Right kidney (tissue), 1 donor: Measurements from ENCODE around the gene STX12.
"Not testable (repeated sequence)": the region's sequence is repeated elsewhere in the genome, so short reads cannot be mapped to it uniquely, and the experiment has no call there.

Source experiments
- DNase-seq: peaks from one replicate; pipeline ENCODE4 v3.0.0-alpha.2; 2016

Gene STX12

DNA sequence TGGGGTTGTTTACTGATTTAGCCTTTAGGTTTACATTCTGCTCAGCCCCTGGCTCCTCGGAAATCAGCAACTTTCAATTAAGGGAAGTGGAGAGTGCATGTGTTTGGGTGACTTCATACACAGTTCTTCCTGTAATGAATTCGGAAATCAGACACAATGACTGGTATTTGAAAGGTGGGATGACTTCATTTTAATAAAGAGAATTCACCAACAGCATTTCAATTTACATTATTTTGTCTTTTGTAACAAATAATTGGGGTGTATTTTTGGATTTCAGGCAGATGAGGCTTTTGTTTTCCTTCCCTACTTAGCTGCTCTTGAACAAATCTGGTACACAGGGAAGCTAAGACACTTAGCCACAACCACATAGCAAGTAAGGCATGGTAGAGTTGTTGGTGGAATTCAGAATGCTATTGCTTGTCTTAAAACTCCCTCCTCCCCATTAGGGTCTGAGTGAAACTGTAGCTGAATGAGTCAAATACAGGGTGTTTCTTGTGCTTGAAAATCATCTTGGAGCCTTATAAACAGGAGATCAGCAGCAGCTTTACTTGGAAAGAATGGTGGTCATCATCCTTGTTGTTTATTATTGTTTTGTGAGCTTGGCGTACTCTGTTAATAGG lies 917 bp downstream of the STX12 start:
- DNase-seq: no peak

DNA sequence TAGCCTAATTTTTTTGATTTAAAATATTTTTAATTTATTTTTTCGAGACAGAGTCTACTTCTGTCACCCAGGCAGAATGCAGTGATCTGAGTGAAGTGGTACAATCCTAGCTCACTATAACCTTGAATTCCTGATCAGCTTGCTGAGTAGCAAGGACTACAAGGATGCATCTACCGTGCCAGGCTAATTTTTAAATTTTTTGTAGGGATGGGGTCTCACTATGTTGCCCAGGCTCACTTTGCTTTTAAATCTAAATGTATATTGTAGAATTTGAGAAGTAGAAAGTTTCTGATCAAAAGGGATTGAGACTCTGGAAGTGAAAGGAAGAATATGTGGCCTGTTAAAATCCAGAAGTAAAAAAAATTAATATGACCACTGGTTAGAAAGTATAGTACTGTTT lies 1.6 kb downstream of the STX12 start:
- DNase-seq: no peak

DNA sequence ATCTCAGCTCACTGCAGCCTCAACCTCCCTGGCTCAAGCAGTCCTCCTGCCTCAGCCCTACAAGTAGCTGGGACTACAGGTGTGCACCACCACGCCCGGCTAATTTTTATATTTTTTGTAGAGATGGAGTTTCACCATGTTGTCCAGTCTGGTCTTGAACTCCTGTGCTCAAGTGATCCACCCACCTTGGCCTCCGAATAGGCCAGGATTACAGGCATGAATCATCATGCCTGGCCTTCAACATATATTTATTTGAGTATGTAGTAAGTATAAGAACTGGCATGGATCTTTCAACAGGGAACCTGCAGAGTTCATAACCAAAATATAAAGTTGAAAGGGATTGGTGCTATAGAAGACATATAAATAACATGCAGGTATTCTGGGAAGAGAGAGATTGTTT lies 2.3 kb downstream of the STX12 start:
- DNase-seq: not testable (repeated sequence)

DNA sequence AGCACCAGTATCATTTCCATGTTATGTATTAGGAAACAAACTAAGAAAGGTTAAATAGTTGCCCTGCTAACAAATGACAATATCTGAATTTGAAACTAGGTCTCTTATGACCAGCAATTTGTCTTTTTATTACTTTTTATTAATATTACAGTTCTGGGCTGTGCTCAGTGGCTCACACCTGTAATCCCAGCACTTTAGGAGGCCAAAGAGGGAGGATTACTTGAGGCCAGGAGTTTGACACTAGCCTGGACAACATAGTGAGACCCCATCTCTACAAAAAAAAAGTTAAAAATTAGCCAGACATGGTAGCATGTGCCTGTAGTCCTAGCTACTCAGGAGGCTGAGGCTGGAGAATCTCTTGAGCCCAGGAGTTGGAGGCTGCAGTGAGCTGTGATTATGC lies 3.3 kb downstream of the STX12 start:
- DNase-seq: not testable (repeated sequence)

GRCh38 chr1:27778056-27778455 lies 5.0 kb downstream of the STX12 start:
- DNase-seq: no peak

DNA sequence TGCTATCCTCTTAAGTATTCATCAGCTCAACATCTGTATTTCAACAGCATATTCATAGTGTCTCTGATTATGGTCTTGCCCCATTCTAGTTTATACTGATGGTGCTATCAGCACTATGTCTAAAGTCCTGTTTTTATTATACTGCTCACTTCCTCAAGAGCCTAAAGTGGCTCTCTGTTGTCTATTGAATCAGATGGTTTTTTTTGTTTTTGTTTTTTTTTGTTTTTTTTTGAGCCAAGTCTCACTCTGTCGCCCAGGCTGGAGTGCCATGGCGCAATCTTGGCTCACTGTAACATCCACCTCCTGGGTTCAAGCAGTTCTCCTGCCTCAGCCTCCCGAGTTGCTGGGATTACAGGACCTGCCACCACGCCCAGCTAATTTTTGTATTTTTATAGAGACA lies 6.1 kb downstream of the STX12 start:
- no peak for DNase-seq

- DNase-seq: no peak
Observed at GRCh38 chr1:27782950-27783349, 9.9 kb downstream of the STX12 start.

DNA sequence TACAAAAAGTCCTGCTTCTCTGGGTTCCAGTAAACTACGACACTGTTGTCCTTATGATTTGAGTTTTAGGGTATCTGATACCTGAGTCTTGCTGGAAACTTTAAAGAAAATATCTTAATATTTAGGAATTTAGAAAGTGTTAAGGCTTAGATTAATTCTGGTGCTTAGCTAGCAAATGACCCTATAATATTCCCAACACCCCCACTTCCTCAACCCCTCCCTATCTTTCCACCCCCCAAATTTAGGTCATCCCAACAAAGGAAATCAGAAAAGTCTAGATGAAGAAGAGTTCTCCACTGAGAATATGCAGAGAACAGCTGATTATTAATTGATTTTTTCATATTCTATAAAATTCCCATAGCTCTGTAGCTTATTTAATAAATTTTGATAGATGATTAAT lies 11.7 kb downstream of the STX12 start:
- DNase-seq: no peak

DNA sequence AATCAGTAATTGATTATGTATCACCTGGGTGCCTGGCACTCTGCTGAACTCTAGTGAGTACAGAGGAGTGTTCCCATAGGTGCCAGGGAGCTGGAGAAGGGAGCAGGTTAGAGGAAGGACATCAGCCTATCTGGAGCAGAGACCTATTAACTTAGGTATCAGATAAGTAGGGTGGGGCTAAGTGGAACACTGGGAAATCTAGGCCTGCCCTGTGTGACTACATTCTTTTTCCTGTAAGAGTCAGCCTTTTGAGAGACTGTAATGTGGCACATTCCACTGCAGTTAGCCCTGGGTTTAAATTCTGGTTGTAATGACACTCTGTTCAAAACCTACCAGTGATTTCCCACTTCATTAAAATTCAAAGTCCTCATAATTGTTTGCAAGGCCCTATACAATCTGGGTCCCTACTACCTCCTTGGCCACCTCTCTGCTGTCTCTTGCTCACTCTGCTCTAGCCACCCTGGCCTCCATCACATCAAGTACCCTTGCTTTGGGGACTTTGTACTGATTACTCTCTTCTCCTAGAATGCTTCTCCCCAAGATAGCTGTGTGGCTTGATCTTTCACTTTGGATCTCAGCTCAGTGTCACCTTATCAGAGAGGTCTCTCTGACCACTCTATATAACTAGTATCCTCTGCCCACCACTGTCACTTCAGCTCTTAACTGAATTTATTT lies 12.9 kb downstream of the STX12 start:
- DNase-seq: no peak

DNA sequence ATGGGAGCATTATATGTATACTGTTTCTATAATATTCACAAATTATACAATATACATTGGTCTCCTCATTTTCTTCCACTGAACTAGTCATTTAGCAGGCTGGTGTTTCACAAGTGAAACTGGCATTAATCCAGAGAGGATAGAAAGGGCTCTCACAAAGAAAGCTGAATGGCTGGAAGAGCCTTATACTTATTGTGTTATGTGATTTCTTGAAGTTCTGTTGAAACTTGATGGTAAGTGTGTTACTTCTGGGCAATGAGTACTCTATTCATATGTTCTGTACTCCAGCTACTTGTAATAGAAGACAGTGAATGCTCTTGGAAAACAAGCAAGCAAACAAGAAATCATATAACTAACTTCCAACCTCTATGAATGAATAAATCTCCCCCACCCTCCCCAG lies 14.9 kb downstream of the STX12 start:
- DNase-seq: no peak

- no peak for DNase-seq
Observed at GRCh38 chr1:27789540-27790041, 16.6 kb downstream of the STX12 start.

GRCh38 chr1:27790270-27790669 lies 17.3 kb downstream of the STX12 start:
- not testable (repeated sequence) for DNase-seq

DNA sequence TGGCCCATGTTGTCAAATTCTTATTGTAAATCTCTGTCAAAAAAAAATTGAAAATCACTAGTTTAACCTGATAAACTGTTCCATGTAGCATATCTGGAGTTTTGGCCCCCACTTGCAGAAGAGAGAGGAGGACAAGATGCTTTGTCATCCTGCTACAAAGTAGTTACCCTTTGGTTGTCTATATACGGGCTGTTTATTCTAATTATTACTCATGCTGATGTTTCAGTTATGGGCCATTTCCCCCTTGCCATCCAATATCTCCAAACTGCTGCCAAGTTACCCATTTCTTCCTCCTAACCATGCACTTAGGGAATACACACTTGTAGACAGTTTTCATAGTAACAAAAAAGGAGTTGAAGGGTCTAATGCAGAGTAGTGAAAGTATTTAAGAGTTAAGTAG lies 22.6 kb downstream of the STX12 start:
- no peak for DNase-seq

DNA sequence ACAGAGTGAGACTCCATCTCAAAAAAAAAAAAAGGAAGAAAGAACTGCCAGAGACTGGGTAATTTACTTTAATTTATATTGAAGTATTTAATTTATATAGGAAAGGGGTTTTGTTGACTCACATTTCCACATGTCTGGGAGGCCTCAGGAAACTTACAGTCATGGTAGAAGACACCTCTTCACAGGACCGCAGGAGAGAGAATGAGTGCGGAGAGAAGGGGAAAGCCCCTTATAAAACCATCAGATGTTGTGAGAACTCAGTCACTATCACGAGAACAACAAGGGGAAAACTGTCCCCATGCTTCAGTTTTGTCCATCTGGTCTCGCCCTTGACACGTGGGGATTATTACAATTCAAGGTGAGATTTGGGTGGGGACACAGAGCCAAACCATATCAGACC lies 31.8 kb downstream of the STX12 start:
- DNase-seq: no peak

DNA sequence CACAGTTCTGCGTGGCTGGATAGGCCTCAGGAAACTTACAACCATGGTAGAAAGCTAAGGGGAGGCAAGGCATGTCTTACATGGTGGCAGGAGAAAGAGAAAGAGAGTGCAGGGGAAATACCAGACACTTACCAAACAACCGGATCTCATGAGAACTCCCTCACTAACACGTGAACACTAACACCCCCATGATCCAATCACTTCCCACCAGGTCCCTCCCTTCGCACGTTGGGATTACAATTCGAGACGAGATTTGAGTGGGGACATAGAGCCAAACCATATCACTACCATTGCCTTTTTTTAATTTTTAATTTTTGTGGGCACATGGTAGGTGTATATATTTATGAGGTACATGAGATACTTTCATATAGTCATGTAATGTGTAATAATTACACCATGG lies 33.7 kb downstream of the STX12 start:
- no peak for DNase-seq

DNA sequence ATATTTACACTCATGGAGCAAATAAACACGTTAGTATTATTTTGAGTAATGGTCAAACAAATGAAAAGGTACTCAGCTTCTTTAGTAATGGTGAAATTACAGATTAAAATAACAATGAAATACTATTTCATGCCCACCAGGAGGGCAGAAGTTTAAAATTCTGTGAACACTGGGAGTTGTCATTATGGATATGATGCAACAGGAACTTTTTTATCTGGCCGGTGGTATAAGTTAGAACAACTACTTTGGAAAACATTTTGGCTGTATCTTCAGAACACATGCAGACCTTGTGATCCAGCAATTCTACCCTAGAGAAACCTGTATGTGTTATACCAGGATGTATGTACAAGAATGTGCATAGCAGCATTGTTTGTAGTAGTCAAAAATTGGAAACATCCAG lies 34.4 kb downstream of the STX12 start:
- DNase-seq: no peak

DNA sequence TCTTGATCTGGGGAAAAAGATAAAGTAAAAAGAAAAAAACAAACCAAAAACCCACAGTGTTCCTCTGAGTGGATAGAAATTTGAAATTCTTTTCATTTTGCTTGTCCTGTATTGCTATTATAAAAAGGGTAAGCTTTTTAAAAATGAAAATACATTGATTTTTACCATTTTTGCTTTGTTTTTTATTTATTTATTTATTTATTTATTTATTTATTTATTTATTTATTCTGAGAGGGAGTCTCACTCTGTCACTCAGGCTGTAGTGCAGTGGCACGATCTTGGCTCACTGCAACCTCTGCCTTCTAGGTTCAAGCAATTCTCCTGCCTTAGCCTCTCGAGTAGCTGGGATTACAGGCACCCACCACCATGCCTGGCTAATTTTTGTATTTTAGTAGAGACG lies 35.1 kb downstream of the STX12 start:
- DNase-seq: not testable (repeated sequence)

DNA sequence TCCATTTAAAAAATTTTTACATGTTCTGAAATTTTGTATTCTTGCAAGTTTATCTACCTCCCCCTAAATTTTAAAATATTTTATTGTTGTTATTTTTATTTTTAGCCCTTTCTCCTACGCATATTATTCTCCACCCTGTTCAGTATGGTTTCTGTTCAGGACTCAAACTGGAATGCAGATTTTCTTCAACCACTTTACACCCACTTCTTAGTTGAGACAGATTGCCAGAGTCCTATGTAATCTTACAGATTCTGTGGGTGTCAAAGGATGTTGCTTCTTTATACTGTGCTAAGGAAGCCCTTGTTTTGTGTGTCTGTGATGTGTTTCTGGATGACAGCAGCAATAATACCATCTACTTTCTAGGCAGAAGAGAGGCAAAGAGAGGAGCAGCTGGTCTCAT lies 36.9 kb downstream of the STX12 start:
- DNase-seq: no peak

- no peak for DNase-seq
Observed at GRCh38 chr1:27811741-27812500, 38.9 kb downstream of the STX12 start.

GRCh38 chr1:27816921-27817630 lies 44.1 kb downstream of the STX12 start:
- DNase-seq: peak; percentile 16

DNA sequence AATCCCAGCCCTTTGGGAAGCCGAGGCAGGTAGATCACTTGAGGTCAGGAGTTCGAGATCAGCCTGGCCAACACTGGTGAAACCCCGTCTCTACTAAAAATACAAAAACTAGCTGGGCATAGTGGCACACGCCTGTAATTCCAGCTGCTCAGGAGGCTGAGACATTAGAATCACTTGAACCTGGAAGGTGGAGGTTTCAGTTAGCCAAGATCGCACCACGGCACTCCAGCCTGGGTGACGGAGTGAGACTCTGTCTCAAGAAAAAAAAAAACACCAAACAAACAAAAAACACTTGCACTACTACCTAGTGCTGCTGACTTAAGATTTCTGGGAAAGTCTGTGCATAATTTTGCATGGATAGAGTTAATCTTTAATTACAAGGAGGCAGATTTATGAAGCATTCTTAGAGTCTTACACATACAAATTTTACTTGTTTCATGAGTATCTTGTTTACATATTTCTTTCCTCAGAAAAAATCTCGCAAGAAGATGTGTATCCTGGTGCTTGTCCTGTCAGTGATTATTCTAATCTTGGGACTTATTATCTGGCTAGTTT lies 48.8 kb downstream of the STX12 start:
- DNase-seq: no peak

GRCh38 chr1:27823784-27824183 lies 50.8 kb downstream of the STX12 start:
- DNase-seq: no peak

DNA sequence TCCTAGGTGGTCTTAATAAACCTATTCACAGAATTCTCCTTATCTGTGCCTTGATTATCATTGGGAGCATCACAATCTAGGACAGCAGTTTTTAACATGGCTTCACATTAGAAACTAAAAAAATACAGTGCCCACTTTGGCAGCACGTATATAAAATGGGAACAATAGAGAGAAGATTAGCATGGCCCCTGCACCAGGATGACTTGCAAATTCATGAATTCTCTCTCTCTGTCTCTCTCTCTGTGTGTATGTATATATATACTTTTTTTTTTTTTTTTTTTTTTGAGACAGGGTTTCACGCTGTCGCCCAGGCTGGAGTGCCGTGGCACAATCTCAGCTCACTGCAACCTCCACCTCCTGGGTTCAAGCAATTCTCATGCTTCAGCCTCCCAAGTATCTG lies 51.4 kb downstream of the STX12 start:
- DNase-seq: no peak
